Glutamatergic neuron (in vitro differentiated cells): ENCODE data around the gene CST4. TPM values are rescaled to one million over a fixed set of nuclear protein-coding genes. Genes with fewer than 3 reads are reported as not detected.

Experiments
- DNase-seq: peaks from one replicate; pipeline ENCODE4 v3.0.0; 2022
- H3K27ac Mint-ChIP-seq: one replicate; pipeline ENCODE4 v1.8.0; 2020; ENCODE audit warnings: mild to moderate bottlenecking, mixed read lengths, inconsistent platforms; ENCODE audit not compliant: unreplicated experiment
- H3K27me3 Mint-ChIP-seq: one replicate; pipeline ENCODE4 v1.8.0; 2020; ENCODE audit warnings: mild to moderate bottlenecking, moderate library complexity, mixed read lengths, inconsistent platforms; ENCODE audit not compliant: unreplicated experiment
- H3K36me3 Mint-ChIP-seq: one replicate; pipeline ENCODE4 v1.8.0; 2020; ENCODE audit warnings: mild to moderate bottlenecking, mixed read lengths, inconsistent platforms; ENCODE audit not compliant: unreplicated experiment
- H3K4me1 Mint-ChIP-seq: one replicate; pipeline ENCODE4 v1.8.0; 2020; ENCODE audit warnings: mild to moderate bottlenecking, low read depth, mixed read lengths, inconsistent platforms; ENCODE audit not compliant: unreplicated experiment
- H3K4me3 Mint-ChIP-seq: one replicate; pipeline ENCODE4 v1.8.0; 2020; ENCODE audit warnings: mild to moderate bottlenecking, mixed read lengths, inconsistent platforms; ENCODE audit not compliant: unreplicated experiment
- H3K9me3 Mint-ChIP-seq: one replicate; pipeline ENCODE4 v1.8.0; 2020; ENCODE audit warnings: mild to moderate bottlenecking, moderate library complexity, mixed read lengths, inconsistent platforms; ENCODE audit not compliant: unreplicated experiment
- CTCF ChIP-seq: fragments of 200-600 bp; sonication (generic); IDR thresholded peaks from one replicate; pipeline ENCODE4 v1.5.0; 2021; ENCODE audit not compliant: partially characterized antibody, unreplicated experiment
- total RNA-seq: library from RNA; stranded (reverse); fragmentation: NEBNext Ultra II Directional; extraction: Animal tissue kit (Norgen Biotek cat#: 25700); gene quantifications from one replicate; pipeline ENCODE4 v1.2.1, GENCODE V29; 2021; ENCODE audit not compliant: unreplicated experiment

CST4 gene
- total RNA-seq, 1 donor from 2014 or later = not detected

DNA sequence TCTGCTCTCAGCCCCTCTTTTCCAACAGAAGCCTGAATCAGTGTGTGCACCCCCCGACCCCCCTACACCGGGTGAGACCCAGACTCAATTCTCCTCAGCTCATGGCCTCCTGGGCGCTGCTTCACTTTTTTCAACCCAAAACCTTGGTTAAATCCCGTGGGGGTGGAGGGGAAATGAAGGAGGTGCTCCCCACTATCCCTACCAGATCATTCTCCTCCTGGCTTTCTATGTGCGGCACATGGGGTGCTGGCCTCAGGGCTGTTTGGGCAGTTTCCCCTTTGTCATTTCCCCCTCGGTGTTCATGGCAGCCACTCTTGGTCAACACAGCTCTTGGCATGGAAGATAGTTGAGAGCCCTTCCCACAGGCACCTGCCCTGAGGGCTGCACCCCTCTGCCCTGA lies 4.6 kb downstream of the CST4 start:
- Mint-ChIP-seq H3K9me3 (peaks cover 2% of the 10 kb centered on the region), H3K27me3 (peaks cover 4% of the 10 kb centered on the region), H3K4me1 (peaks cover 2% of the 10 kb centered on the region), H3K4me3 (no peak overlapping the region), H3K36me3 (no peaks in the 10 kb centered on the region), H3K27ac (no peak overlapping the region)
- DNase-seq = no peak
- no peak for TF ChIP-seq CTCF

DNA sequence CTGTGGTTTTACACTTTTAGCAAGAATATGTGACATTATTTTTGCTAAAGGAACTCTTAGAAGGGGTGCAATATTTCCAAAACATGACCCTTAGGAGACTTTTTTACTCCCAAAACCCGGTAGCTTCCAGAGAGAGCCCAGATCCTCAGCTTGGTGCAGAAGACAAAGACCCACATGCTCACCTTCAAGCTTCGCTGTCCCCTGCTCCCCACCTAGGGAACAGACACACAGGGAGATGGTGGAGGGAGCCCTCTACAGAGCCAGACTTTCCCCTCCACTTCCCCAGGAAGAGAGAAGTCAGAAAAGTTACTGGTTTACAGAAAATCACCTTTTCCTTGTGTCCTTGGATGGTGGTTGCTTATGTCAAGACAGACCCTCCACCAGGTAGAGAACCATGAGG lies 5.0 kb downstream of the CST4 start:
- H3K27me3 Mint-ChIP-seq = peaks cover 4% of the 10 kb centered on the region
- peaks cover 2% of the 10 kb centered on the region for H3K4me1 Mint-ChIP-seq
- no peak for DNase-seq
- H3K4me3 Mint-ChIP-seq = no peak overlapping the region
- TF ChIP-seq CTCF = no peak
- peaks cover 2% of the 10 kb centered on the region for H3K9me3 Mint-ChIP-seq
- H3K27ac Mint-ChIP-seq = no peak overlapping the region
- H3K36me3 Mint-ChIP-seq = no peaks in the 10 kb centered on the region

- Mint-ChIP-seq H3K4me1 (peaks cover 2% of the 10 kb centered on the region), H3K9me3 (peaks cover 2% of the 10 kb centered on the region), H3K27me3 (peaks cover 4% of the 10 kb centered on the region), H3K27ac (no peak overlapping the region), H3K36me3 (no peaks in the 10 kb centered on the region), H3K4me3 (no peak overlapping the region)
- TF ChIP-seq CTCF = no peak
- no peak for DNase-seq
These were observed 5.6 kb downstream of the CST4 start for GRCh38 chr20:23683281-23683680.

- no peak overlapping the region for H3K27ac Mint-ChIP-seq
- DNase-seq = no peak
- no peak overlapping the region for H3K4me3 Mint-ChIP-seq
- no peak for TF ChIP-seq CTCF
- H3K9me3 Mint-ChIP-seq = no peaks in the 10 kb centered on the region
- no peaks in the 10 kb centered on the region for H3K36me3 Mint-ChIP-seq
- no peaks in the 10 kb centered on the region for H3K4me1 Mint-ChIP-seq
- H3K27me3 Mint-ChIP-seq = no peaks in the 10 kb centered on the region
These were observed 8.7 kb downstream of the CST4 start for GRCh38 chr20:23680146-23680545.

- no peak overlapping the region for H3K27ac Mint-ChIP-seq
- no peaks in the 10 kb centered on the region for H3K27me3 Mint-ChIP-seq
- no peaks in the 10 kb centered on the region for H3K9me3 Mint-ChIP-seq
These were observed 9.4 kb downstream of the CST4 start for GRCh38 chr20:23679133-23680092.

More at GRCh38 chr20:23679133-23680092, 9.4 kb downstream of the CST4 start:
- TF ChIP-seq CTCF = no peak
- no peaks in the 10 kb centered on the region for H3K4me1 Mint-ChIP-seq
- no peaks in the 10 kb centered on the region for H3K36me3 Mint-ChIP-seq
- H3K4me3 Mint-ChIP-seq = no peak overlapping the region
- no peak for DNase-seq
